H1 (cell line): ENCODE results near the gene GRIA1. TPM values are rescaled to one million over a fixed set of nuclear protein-coding genes. Genes with fewer than 3 reads are reported as not detected.

Source experiments
- BRCA1 ChIP-seq: IDR thresholded peaks from 2 replicates; pipeline ENCODE4 v1.6.1; 2012; ENCODE audit warnings: low read depth, low read length, improper control_type of control experiment
- GABPA ChIP-seq: IDR thresholded peaks from 2 replicates; pipeline ENCODE4 v1.6.1; 2011; ENCODE audit warnings: mild to moderate bottlenecking, low read length, moderate library complexity, borderline replicate concordance; ENCODE audit not compliant: insufficient read depth
- HDAC2 ChIP-seq, 2 experiments: fragments of 300-600 bp in 1 of 2; sonication (generic) in 1 of 2; IDR thresholded peaks; 2 replicates each; pipeline ENCODE4 v1.6.1; 2011 to 2012; ENCODE audit warnings: low read depth in 2 of 2, low read length in 2 of 2, mild to moderate bottlenecking in 2 of 2, moderate library complexity in 2 of 2, borderline replicate concordance in 1 of 2, inconsistent platforms in 1 of 2
- JUND ChIP-seq: IDR thresholded peaks from 2 replicates; pipeline ENCODE4 v1.6.1; 2011; ENCODE audit warnings: mild to moderate bottlenecking, improper control_type of control experiment, low read length
- YY1 ChIP-seq: IDR thresholded peaks from 2 replicates; pipeline ENCODE4 v1.6.1; 2011; ENCODE audit warnings: low read depth, mild to moderate bottlenecking, low read length
- polyA plus RNA-seq, 7 experiments: library from polyadenylated mRNA; depleted of rRNA in 3 of 7; stranded (reverse) in 5 of 7; unstranded in 2 of 7; fragments of >200 nt in 5 of 7; fragments of 200-250 nt in 2 of 7; gene quantifications; 1 replicate in 5 of 7; 2 replicates in 1 of 7; 4 replicates in 1 of 7; pipeline versions ENCODE4 v1.2.1 to v1.2.3, GENCODE V29; 2011 to 2013; ENCODE audit warnings: missing spikeins in 2 of 7, mixed read lengths in 2 of 7
- total RNA-seq: library from RNA; stranded (reverse); fragmentation: NEBNext Ultra II Directional; extraction: Animal tissue kit (Norgen Biotek cat#: 25700); gene quantifications from 2 replicates; pipeline ENCODE4 v1.2.1, GENCODE V29; 2021

GRIA1 gene
- total and polyA plus RNA-seq, 2 of the 8 experiments (the other 6 are each of a cell fraction or from before 2014, with no cell fraction given): 0.97 to 2.5 TPM

DNA sequence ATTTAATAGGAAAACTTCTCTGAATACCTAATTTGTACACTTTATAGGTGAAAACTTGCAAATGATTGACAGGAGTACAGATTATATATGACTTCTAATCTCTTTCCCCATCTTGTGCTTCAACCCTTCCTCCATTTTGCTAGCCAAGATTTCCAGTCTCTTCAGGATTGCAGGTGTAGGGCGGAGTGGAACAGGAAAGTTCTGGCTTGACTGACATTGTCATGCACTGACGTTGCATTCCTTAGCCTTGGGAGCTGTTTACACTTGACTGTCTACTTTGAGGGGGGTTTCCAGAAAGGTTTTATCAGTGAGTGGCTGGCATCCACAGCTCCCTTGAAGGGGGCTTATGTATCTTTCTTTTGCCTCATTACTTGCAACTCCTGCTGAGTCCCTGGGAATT is 34.1 kb upstream of the GRIA1 start (continued):
- TF ChIP-seq GABPA (no peak), HDAC2 (IDR thresholded peaks at IDR 0.05; ENCODE audit: borderline replicate concordance in 1 of 2, low read depth in 2 of 2, low read length in 2 of 2) (no peak), JUND (no peak), BRCA1 (no peak), YY1 (peak; percentile 85)
